GM12872 (cell line): ENCODE measurements around the gene MRPL42.

Experiments used
- CTCF ChIP-seq: IDR thresholded peaks from 3 replicates; pipeline ENCODE4 v1.5.1; 2011; ENCODE audit warnings: low read depth, mild to moderate bottlenecking, low read length, moderate library complexity; ENCODE audit not compliant: insufficient read depth

MRPL42 gene

GRCh38 chr12:93441617-93442410 lies 25.5 kb upstream of the MRPL42 start, which contains the start of gene UBE2N:
TSS of gene UBE2N (minus strand) at chr12:93441947. CDS start at chr12:93441884, 63 bp downstream.
- TF ChIP-seq CTCF, result 0 out of 3 replicates have a peak, but pooled peaks have one; percentile 12

- TF ChIP-seq CTCF, result no peak
Measured at GRCh38 chr12:93442411-93443340, 24.6 kb upstream of the MRPL42 start.

GRCh38 chr12:93443576-93443975 lies 23.7 kb upstream of the MRPL42 start:
- TF ChIP-seq CTCF, result no peak

GRCh38 chr12:93447555-93448290 lies 19.6 kb upstream of the MRPL42 start:
- TF ChIP-seq CTCF, result no peak

GRCh38 chr12:93448796-93449195 lies 18.5 kb upstream of the MRPL42 start:
- no peak for TF ChIP-seq CTCF

GRCh38 chr12:93449277-93449676 lies 18.0 kb upstream of the MRPL42 start:
- no peak for TF ChIP-seq CTCF
